Renal pelvis (tissue), 4 donors: Measurements from ENCODE around the gene CST3. TPM values are rescaled to one million over a fixed set of nuclear protein-coding genes. Genes with fewer than 3 reads are reported as not detected.

ENCODE experiments used
- DNase-seq: peaks from one replicate; pipeline ENCODE4 v3.0.0-alpha.2; 2013
- polyA plus RNA-seq, 3 donors: library from polyadenylated mRNA; unstranded; fragments of 120-200 nt; gene quantifications; one replicate each; pipeline ENCODE4 v1.2.1, GENCODE V29; 2013; ENCODE audit not compliant: insufficient read length in 3 of 3

The CST3 gene
- polyA plus RNA-seq, 3 donors: 149 to 208 (median 172) TPM

GRCh38 chr20:23605867-23606651 is 31.7 kb downstream of the CST3 start, which contains the start of gene CST9:
Gene CST9, minus strand, starts transcription at chr20:23605917. Its CDS starts 53 bp downstream, at chr20:23605864.
- DNase-seq: no peak

- no peak for DNase-seq
These were observed 33.4 kb downstream of the CST3 start for GRCh38 chr20:23604306-23604705.

- no peak for DNase-seq
These were observed 34.4 kb downstream of the CST3 start for GRCh38 chr20:23603321-23603720.

- DNase-seq: no peak
These were observed 35.1 kb downstream of the CST3 start for GRCh38 chr20:23602699-23603098.

- no peak for DNase-seq
These were observed 35.5 kb downstream of the CST3 start for GRCh38 chr20:23602241-23602640.

GRCh38 chr20:23601715-23602114 is 36.0 kb downstream of the CST3 start:
- DNase-seq: no peak

GRCh38 chr20:23598481-23598880 is 39.3 kb downstream of the CST3 start:
- no peak for DNase-seq

- no peak for DNase-seq
These were observed 41.0 kb downstream of the CST3 start for GRCh38 chr20:23596579-23597250.

GRCh38 chr20:23595941-23596340 is 41.8 kb downstream of the CST3 start:
- DNase-seq: no peak

- no peak for DNase-seq
These were observed 49.0 kb downstream of the CST3 start for GRCh38 chr20:23588434-23589403.

- DNase-seq: no peak
These were observed 50.1 kb downstream of the CST3 start for GRCh38 chr20:23587631-23588030.

GRCh38 chr20:23586735-23587525 is 50.8 kb downstream of the CST3 start:
- no peak for DNase-seq

- no peak for DNase-seq
These were observed 51.7 kb downstream of the CST3 start for GRCh38 chr20:23585808-23586734.

- no peak for DNase-seq
These were observed 52.3 kb downstream of the CST3 start for GRCh38 chr20:23585449-23585807.

GRCh38 chr20:23584434-23585199 is 53.1 kb downstream of the CST3 start:
- no peak for DNase-seq
